K562 (cell line): ENCODE data around the gene RNF150.

Experiments
- CTCF ChIP-seq, 3 experiments: IDR thresholded peaks in 2 of 3; conservative IDR thresholded peaks in 1 of 3; 2 replicates each; pipeline ENCODE4 v1.5.1; 2011 to 2012; ENCODE audit warnings: low read length in 3 of 3, mild to moderate bottlenecking in 3 of 3, control low read depth in 2 of 3, improper control_type of control experiment in 1 of 3, inconsistent platforms in 1 of 3, low read depth in 1 of 3, mixed read lengths in 1 of 3, moderate library complexity in 1 of 3; ENCODE audit not compliant: insufficient read depth in 2 of 3
- EZH2 ChIP-seq: IDR thresholded peaks from 2 replicates; pipeline ENCODE4 v1.6.1; 2012; ENCODE audit warnings: low read depth, mild to moderate bottlenecking, inconsistent platforms, low read length, borderline replicate concordance
- MEF2D ChIP-seq: conservative IDR thresholded peaks from 2 replicates; pipeline ENCODE4 v1.6.1; 2016; ENCODE audit warnings: low read depth, missing genetic modification characterization, missing compliant biosample characterization
- NBN ChIP-seq: fragments of 450-650 bp; IDR thresholded peaks from 2 replicates; pipeline ENCODE4 v1.6.1; 2016; ENCODE audit warnings: low read depth, mild to moderate bottlenecking
- POLR2AphosphoS5 ChIP-seq: IDR thresholded peaks from 2 replicates; pipeline ENCODE4 v1.6.1; 2011; ENCODE audit warnings: mild to moderate bottlenecking, low read depth, low read length, moderate library complexity; ENCODE audit not compliant: control insufficient read depth, insufficient read depth
- ZNF766 ChIP-seq: fragments of 200-800 bp; sonication (Bioruptor generic); conservative IDR thresholded peaks from 2 replicates; pipeline ENCODE4 v1.6.1; 2016; ENCODE audit warnings: missing genetic modification characterization, missing compliant biosample characterization

GRCh38 chr4:141155586-141155985 is 22.3 kb upstream of the RNF150 start:
- TF ChIP-seq POLR2AphosphoS5: no peak
- no peak for TF ChIP-seq EZH2
- no peak for TF ChIP-seq CTCF (IDR thresholded peaks at IDR 0.05 in 2 of 3, conservative IDR thresholded peaks at IDR 0.05 in 1 of 3; ENCODE audit: insufficient read depth in 2 of 3, low read depth in 1 of 3, low read length in 3 of 3)
- TF ChIP-seq MEF2D (tag): no peak
- no peak for TF ChIP-seq NBN
- TF ChIP-seq ZNF766 (CRISPR knock-in tag): no peak
